Kidney (tissue), 14 donors: ENCODE data around the gene PDE9A. TPM values are rescaled to one million over a fixed set of nuclear protein-coding genes. Genes with fewer than 3 reads are reported as not detected.

ENCODE experiments used
- DNase-seq, 5 donors: peaks; one replicate each; pipeline ENCODE4 v3.0.0-alpha.2; 2013 to 2020
- FAIRE-seq: peaks from 2 replicates; lab custom pipeline; 2012; peaks lifted over from hg19 to GRCh38; lab: Jason Lieb, UNC
- H3K27ac ChIP-seq, 2 donors: one replicate each; pipeline ENCODE4 v1.7.0; 2013; ENCODE audit warnings: low read depth in 2 of 2, low read length in 2 of 2, inconsistent platforms in 1 of 2
- H3K27me3 ChIP-seq: one replicate; pipeline ENCODE4 v1.7.1; 2013; ENCODE audit warnings: low read length, inconsistent platforms; ENCODE audit not compliant: control insufficient read depth, insufficient read depth
- H3K36me3 ChIP-seq, 3 donors: one replicate each; pipeline versions ENCODE4 v1.7.0 to v1.7.1; 2013; ENCODE audit warnings: low read length in 3 of 3, control low read depth in 1 of 3, inconsistent platforms in 1 of 3; ENCODE audit not compliant: insufficient read depth in 3 of 3, control insufficient read depth in 2 of 3
- H3K4me1 ChIP-seq, 3 donors: one replicate each; pipeline versions ENCODE4 v1.7.0 to v1.7.1; 2013; ENCODE audit warnings: low read length in 3 of 3, inconsistent platforms in 1 of 3, low read depth in 1 of 3; ENCODE audit not compliant: control insufficient read depth in 2 of 3, insufficient read depth in 2 of 3
- H3K4me3 ChIP-seq, 3 donors: one replicate each; pipeline versions ENCODE4 v1.7.0 to v1.8.1; 2013; ENCODE audit warnings: low read length in 3 of 3, control low read depth in 1 of 3, inconsistent platforms in 1 of 3
- H3K9ac ChIP-seq, 3 donors: one replicate each; pipeline versions ENCODE4 v1.7.0 to v1.7.1; 2013; ENCODE audit warnings: low read length in 3 of 3, control low read depth in 1 of 3, inconsistent platforms in 1 of 3
- H3K9me3 ChIP-seq, 3 donors: one replicate each; pipeline versions ENCODE4 v1.7.0 to v1.7.1; 2013; ENCODE audit warnings: low read length in 3 of 3, control low read depth in 1 of 3, inconsistent platforms in 1 of 3; ENCODE audit not compliant: control insufficient read depth in 2 of 3, insufficient read depth in 1 of 3
- intact Hi-C: fragments of 100-400 bp; cut with DNase I; formaldehyde crosslinking; loops from one replicate; pipeline ENCODE4 v1.11.1; 2022
- polyA plus RNA-seq: library from polyadenylated mRNA; stranded (reverse); fragments of 350-450 nt; fragmentation: Illumina TruSeq; extraction: RNeasy Lipid Tissue Mini Kit (QIAGEN cat#74804); gene quantifications from one replicate; pipeline ENCODE4 v1.2.3, GENCODE V29; 2014; ENCODE audit warnings: low read depth, low replicate concordance; ENCODE audit not compliant: insufficient read depth
- total RNA-seq: library from RNA; stranded (reverse); fragmentation: NEBNext Ultra II Directional; extraction: Animal tissue kit (Norgen Biotek cat#: 25700); gene quantifications from one replicate; pipeline ENCODE4 v1.2.1, GENCODE V29; 2021
- TF ChIP-seq, protein P1 (sequence below): IDR thresholded peaks from 3 replicates; pipeline ENCODE4 v1.5.1; 2012; ENCODE audit warnings: mild to moderate bottlenecking, moderate library complexity, borderline replicate concordance; ENCODE audit not compliant: insufficient read depth; ENCODE audit errors: extremely low read depth
- donor health status: control.
- donor health status: control.
- donor health status: control.
- donor health status: control.
- donor health status: control.
- donor health status: DM: yes; HTN: yes; CAD: no.
- donor health status: Normal renal cell carcinoma (clear cell type).

Gene PDE9A
- total and polyA plus RNA-seq, 2 donors from 2014 or later: 30.1 to 39.0 TPM

DNA sequence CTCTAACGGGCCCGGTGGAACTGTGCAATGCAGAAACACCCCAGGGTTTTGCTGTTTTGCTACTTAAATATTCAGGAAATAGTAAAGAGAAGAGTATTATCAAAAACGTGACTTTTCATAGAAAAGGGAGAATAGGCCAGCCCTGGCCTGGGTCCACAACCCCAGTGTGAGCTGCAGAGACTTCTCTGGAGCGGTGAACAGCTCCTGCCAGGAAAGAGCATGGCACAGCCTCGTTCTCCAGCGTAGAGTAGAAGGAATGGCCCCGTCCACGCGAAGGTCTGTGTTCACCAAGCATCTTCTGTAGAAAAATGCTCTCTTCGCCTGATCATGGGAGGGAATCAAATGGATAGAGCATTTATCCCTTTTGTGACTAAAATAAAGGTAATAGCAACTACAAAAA, 51.4 kb downstream of the PDE9A start:
- Histone ChIP-seq H3K27ac (peak overlapping the region; percentile 53 to 54), H3K9ac (no peak overlapping the region), H3K27me3 (no peaks in the 10 kb centered on the region), H3K4me3 (no peak overlapping the region), H3K4me1 (peaks cover 0 to 11% (median 0%) of the 10 kb centered on the region in 3 donors), H3K36me3 (peaks cover 0 to 7% (median 0%) of the 10 kb centered on the region in 3 donors), H3K9me3 (no peaks in the 10 kb centered on the region)
- TF ChIP-seq, protein P1, sequence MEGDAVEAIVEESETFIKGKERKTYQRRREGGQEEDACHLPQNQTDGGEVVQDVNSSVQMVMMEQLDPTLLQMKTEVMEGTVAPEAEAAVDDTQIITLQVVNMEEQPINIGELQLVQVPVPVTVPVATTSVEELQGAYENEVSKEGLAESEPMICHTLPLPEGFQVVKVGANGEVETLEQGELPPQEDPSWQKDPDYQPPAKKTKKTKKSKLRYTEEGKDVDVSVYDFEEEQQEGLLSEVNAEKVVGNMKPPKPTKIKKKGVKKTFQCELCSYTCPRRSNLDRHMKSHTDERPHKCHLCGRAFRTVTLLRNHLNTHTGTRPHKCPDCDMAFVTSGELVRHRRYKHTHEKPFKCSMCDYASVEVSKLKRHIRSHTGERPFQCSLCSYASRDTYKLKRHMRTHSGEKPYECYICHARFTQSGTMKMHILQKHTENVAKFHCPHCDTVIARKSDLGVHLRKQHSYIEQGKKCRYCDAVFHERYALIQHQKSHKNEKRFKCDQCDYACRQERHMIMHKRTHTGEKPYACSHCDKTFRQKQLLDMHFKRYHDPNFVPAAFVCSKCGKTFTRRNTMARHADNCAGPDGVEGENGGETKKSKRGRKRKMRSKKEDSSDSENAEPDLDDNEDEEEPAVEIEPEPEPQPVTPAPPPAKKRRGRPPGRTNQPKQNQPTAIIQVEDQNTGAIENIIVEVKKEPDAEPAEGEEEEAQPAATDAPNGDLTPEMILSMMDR: no peak
- FAIRE-seq: no peak
- intact Hi-C loops: no loop called here
- no peak for DNase-seq

DNA sequence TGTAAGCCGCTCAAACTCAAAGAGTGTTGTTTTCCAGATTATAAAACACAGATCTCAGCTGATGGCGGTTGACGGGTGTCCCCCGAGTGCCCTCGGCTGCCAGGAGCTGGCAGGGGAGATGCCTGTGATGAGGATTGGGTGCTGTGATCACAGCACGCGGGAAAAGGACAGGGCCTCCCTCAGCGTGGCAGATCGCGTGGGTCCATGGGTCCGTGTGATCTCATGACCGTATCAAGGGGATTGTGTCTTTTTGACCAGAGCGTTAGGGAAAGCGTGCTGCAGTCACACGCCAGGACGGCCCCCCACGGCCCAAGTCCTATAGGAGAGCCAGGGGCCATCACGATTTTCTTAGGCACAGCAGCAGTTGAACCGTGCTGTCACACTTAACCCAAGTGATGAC, 51.9 kb downstream of the PDE9A start:
- no peak for FAIRE-seq
- Histone ChIP-seq H3K27me3 (no peaks in the 10 kb centered on the region), H3K9me3 (no peaks in the 10 kb centered on the region), H3K4me3 (no peak overlapping the region), H3K9ac (no peak overlapping the region), H3K27ac (peak overlapping the region; percentile 54 to 65), H3K4me1 (peaks cover 0 to 11% (median 0%) of the 10 kb centered on the region in 3 donors), H3K36me3 (peaks cover 0 to 6% (median 0%) of the 10 kb centered on the region in 3 donors)
- TF ChIP-seq, protein P1: no peak
- intact Hi-C loops: no loop called here
- DNase-seq: peak in 2 of 5 donors; percentile 19 to 28

DNA sequence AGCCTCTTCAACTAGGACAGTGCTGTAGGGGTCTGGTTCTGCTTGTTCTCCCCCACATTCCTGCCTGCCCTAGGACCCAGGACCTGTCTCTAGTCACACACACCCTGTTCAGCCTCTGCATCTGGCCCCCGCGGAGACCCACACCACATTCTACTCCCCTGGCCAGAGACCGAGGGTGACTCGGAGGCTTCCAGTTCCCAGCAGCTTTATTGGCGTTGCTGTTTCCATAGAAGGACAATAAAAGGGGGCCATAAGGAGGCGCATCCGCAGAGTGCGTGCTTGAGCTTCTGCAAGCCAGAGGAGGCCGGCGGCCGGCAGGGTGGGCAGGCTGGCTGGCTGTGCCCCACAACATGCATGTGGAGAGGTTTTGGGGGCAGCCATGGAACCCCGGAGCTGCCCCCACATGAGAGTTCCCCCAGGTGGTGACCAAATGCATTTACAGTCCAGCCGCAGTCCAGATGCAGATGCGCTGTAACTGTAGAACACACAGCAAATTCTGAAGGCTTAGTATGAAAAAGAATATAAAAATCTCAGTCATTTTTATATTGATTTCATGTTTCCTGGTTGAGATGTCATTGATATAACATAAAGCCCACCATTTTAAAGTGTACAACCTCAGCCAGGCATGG, 52.4 kb downstream of the PDE9A start:
- no peak overlapping the region for H3K9ac ChIP-seq
- H3K27ac ChIP-seq: no peak overlapping the region
- DNase-seq (no peak), FAIRE-seq (no peak)
- peaks cover 0 to 1% (median 0%) of the 10 kb centered on the region in 3 donors for H3K36me3 ChIP-seq
- peaks cover 0 to 11% (median 0%) of the 10 kb centered on the region in 3 donors for H3K4me1 ChIP-seq
- intact Hi-C loops: no loop called here
- H3K9me3 ChIP-seq: no peaks in the 10 kb centered on the region
- TF ChIP-seq, protein P1: no peak
- H3K27me3 ChIP-seq: no peaks in the 10 kb centered on the region
- H3K4me3 ChIP-seq: no peak overlapping the region
